A673 (cell line): ENCODE measurements around the gene AGAP1. TPM values are rescaled to one million over a fixed set of nuclear protein-coding genes. Genes with fewer than 3 reads are reported as not detected.

Source experiments
- BruUV-seq: library from RNA; stranded (reverse); fragments of 400-500 nt; replicated peaks from 2 replicates; lab custom pipeline; 2021; lab: Mats Ljungman, UMichigan
- CTCF ChIA-PET: fragments of 300-600 bp; sonication (Branson Sonifier 250); formaldehyde crosslinking; loops from one replicate; lab custom pipeline; 2022; ENCODE audit warnings: antibody characterized with exemption; lab: Charles Lee
- POLR2A ChIA-PET: fragments of 300-600 bp; sonication (Branson Sonifier 250); formaldehyde crosslinking; loops from one replicate; lab custom pipeline; 2022; ENCODE audit warnings: antibody characterized with exemption; ENCODE audit not compliant: low non-redundant PET; lab: Charles Lee
- DNase-seq: peaks from one replicate; pipeline ENCODE4 v3.0.0-alpha.2; 2015; ENCODE audit warnings: low spot score
- H3K27ac ChIP-seq: fragments of 200-600 bp; sonication (generic); 2 replicates; pipeline ENCODE4 v1.5.1; 2016; ENCODE audit warnings: mixed run types, low read depth, mild to moderate bottlenecking, mixed read lengths, antibody characterized with exemption, low read length; ENCODE audit not compliant: poor library complexity, severe bottlenecking
- H3K27me3 ChIP-seq: fragments of 200-600 bp; sonication (generic); replicated peaks from 2 replicates; pipeline ENCODE4 v1.6.1; 2017; ENCODE audit warnings: mixed run types, low read depth, mild to moderate bottlenecking, mixed read lengths, antibody characterized with exemption, low read length; ENCODE audit not compliant: insufficient read depth, poor library complexity
- H3K36me3 ChIP-seq: fragments of 200-600 bp; sonication (generic); 2 replicates; pipeline ENCODE4 v1.6.1; 2016; ENCODE audit warnings: mixed run types, mild to moderate bottlenecking, mixed read lengths, antibody characterized with exemption, low read length; ENCODE audit not compliant: insufficient read depth, poor library complexity, severe bottlenecking
- H3K4me1 ChIP-seq: fragments of 200-600 bp; sonication (generic); 2 replicates; pipeline ENCODE4 v1.6.1; 2017; ENCODE audit warnings: mixed run types, mild to moderate bottlenecking, mixed read lengths, antibody characterized with exemption, low read length; ENCODE audit not compliant: insufficient read depth, poor library complexity, severe bottlenecking
- H3K4me3 ChIP-seq: fragments of 200-600 bp; sonication (generic); 2 replicates; pipeline ENCODE4 v1.5.1; 2016; ENCODE audit warnings: low read depth, mixed run types, mild to moderate bottlenecking, mixed read lengths, low read length; ENCODE audit not compliant: poor library complexity, severe bottlenecking
- H3K9me3 ChIP-seq: fragments of 200-600 bp; sonication (generic); 2 replicates; pipeline ENCODE4 v1.6.1; 2016; ENCODE audit warnings: mixed run types, low read depth, mild to moderate bottlenecking, mixed read lengths, antibody characterized with exemption, low read length; ENCODE audit not compliant: poor library complexity, severe bottlenecking
- CTCF ChIP-seq: fragments of 300-800, 200-600 bp; sonication (generic); conservative IDR thresholded peaks from 2 replicates; pipeline ENCODE4 v1.5.1; 2017; ENCODE audit warnings: low read depth, mild to moderate bottlenecking, antibody characterized with exemption, low read length, moderate library complexity, mixed read lengths
- EZH2 ChIP-seq: fragments of 200-600 bp; sonication (generic); IDR thresholded peaks from 2 replicates; pipeline ENCODE4 v1.6.1; 2017; ENCODE audit warnings: borderline replicate concordance, low read depth, mild to moderate bottlenecking, mixed read lengths, antibody characterized with exemption, low read length; ENCODE audit not compliant: poor library complexity, severe bottlenecking
- intact Hi-C: fragments of 100-400 bp; cut with micrococcal nuclease; formaldehyde crosslinking; loops from one replicate; pipeline ENCODE4 v1.10.0; 2022; ENCODE audit not compliant: unreplicated experiment
- total RNA-seq: library from RNA; stranded (reverse); gene quantifications from 2 replicates; pipeline ENCODE4 v1.2.3, GENCODE V29; 2021

The AGAP1 gene
- total RNA-seq, 1 experiment from 2014 or later: 25.3 TPM

GRCh38 chr2:236113948-236114347 lies 620.1 kb downstream of the AGAP1 start:
- CTCF ChIA-PET: no interaction called here
- DNase-seq: no peak
- intact Hi-C loops: no loop called here
- TF ChIP-seq EZH2 (no peak), CTCF (no peak)
- H3K4me3 ChIP-seq: no peak overlapping the region
- no peak overlapping the region for H3K27ac ChIP-seq
- no peaks in the 10 kb centered on the region for H3K27me3 ChIP-seq
- H3K9me3 ChIP-seq: no peaks in the 10 kb centered on the region
- BruUV-seq: no TSS peak
- no peaks in the 10 kb centered on the region for H3K36me3 ChIP-seq
- POLR2A ChIA-PET: no interaction called here
- no peaks in the 10 kb centered on the region for H3K4me1 ChIP-seq

GRCh38 chr2:236114959-236115358 lies 621.1 kb downstream of the AGAP1 start:
- Histone ChIP-seq H3K27ac (no peak overlapping the region), H3K36me3 (no peaks in the 10 kb centered on the region), H3K27me3 (no peaks in the 10 kb centered on the region), H3K4me3 (no peak overlapping the region), H3K4me1 (no peaks in the 10 kb centered on the region), H3K9me3 (no peaks in the 10 kb centered on the region)
- TF ChIP-seq CTCF: no peak
- ChIA-PET CTCF (no interaction called here), POLR2A (no interaction called here)
- no peak for DNase-seq
- no TSS peak for BruUV-seq
- intact Hi-C loops: no loop called here

GRCh38 chr2:236117401-236117800 lies 623.6 kb downstream of the AGAP1 start:
- no peaks in the 10 kb centered on the region for H3K4me1 ChIP-seq
- H3K9me3 ChIP-seq: no peaks in the 10 kb centered on the region
- ChIA-PET CTCF (no interaction called here), POLR2A (no interaction called here)
- BruUV-seq: no TSS peak
- no peak overlapping the region for H3K4me3 ChIP-seq
- no peaks in the 10 kb centered on the region for H3K27me3 ChIP-seq
- no peaks in the 10 kb centered on the region for H3K36me3 ChIP-seq
- intact Hi-C loops: no loop called here
- TF ChIP-seq CTCF: no peak
- no peak for TF ChIP-seq EZH2
- H3K27ac ChIP-seq: no peak overlapping the region
- no peak for DNase-seq
